Activated naive CD8-positive, alpha-beta T cell treated with anti-CD3 and anti-CD28 coated beads, Interleukin-2, amount 50 U/mL, for 16 hours (primary cell): ENCODE results near the gene PAN3.
"Not testable (repeated sequence)": the region's sequence is repeated elsewhere in the genome, so short reads cannot be mapped to it uniquely, and the experiment has no call there.

Experiments used
- DNase-seq: peaks from one replicate; pipeline ENCODE4 v3.0.0-alpha.2; 2020; ENCODE audit warnings: low read depth, low spot score

PAN3 gene, protein sequence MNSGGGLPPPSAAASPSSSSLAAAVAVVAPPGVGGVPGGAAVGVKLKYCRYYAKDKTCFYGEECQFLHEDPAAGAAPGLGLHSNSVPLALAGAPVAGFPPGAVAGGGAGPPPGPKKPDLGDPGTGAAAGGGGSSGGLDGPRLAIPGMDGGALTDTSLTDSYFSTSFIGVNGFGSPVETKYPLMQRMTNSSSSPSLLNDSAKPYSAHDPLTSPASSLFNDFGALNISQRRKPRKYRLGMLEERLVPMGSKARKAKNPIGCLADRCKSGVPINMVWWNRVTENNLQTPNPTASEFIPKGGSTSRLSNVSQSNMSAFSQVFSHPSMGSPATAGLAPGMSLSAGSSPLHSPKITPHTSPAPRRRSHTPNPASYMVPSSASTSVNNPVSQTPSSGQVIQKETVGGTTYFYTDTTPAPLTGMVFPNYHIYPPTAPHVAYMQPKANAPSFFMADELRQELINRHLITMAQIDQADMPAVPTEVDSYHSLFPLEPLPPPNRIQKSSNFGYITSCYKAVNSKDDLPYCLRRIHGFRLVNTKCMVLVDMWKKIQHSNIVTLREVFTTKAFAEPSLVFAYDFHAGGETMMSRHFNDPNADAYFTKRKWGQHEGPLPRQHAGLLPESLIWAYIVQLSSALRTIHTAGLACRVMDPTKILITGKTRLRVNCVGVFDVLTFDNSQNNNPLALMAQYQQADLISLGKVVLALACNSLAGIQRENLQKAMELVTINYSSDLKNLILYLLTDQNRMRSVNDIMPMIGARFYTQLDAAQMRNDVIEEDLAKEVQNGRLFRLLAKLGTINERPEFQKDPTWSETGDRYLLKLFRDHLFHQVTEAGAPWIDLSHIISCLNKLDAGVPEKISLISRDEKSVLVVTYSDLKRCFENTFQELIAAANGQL

DNA sequence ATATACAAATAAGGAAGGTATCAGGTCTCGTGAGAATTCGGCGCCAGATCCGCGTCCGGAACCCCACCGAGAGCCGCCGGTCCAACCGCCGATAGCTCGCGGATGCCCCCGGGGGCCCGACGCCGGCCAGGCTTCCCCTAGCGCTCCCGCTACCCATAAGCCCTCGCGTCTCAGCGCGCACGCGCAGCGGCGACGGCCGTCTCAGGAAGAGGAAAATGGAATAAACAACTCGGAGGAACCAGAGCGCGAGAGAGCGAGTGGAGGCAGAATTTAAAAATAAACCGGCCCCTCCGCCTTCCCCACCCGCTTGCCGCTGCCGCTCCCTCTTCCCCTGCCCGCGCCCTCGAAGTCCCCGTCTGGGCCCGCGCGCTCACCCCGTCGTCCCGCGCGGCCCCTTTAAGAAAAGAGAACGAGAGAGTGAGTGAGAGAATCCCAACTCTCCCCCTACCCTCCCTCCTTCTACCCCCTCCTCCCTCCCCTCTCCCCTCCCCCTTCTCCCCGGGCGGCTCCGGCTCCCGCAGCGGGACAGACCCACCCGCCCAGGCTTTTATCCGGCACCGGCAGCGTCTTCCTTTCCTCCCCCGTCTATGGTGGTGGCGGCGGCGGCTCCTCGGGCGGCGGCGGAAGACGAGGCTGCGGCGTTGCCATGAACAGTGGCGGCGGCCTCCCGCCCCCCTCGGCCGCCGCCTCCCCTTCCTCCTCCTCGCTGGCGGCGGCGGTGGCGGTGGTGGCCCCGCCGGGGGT, at the start of gene PAN3:
TSS of gene PAN3 (plus strand) at position 534 of the 744 bp plus-strand sequence. CDS start at position 647, 113 bp downstream.
- peak; percentile 72 for DNase-seq

DNA sequence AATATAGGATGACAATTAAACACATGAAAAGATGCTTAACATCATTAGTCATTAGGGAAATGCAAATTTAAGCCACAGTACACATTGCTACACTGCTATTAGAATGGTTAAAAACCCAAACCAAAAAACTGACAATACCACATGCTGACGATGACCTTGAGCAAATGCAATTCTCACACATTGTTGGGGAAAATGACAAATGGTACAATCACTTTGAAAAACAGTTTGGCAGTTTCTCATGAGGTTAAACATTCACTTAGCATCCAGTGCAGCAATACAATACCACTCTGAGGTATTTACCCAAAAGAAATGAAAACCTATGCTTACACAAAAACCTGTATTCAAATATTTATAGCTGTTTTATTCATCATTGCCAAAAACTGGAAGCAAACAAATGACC, 49.3 kb upstream of the PAN3 start:
- DNase-seq, result no peak

DNA sequence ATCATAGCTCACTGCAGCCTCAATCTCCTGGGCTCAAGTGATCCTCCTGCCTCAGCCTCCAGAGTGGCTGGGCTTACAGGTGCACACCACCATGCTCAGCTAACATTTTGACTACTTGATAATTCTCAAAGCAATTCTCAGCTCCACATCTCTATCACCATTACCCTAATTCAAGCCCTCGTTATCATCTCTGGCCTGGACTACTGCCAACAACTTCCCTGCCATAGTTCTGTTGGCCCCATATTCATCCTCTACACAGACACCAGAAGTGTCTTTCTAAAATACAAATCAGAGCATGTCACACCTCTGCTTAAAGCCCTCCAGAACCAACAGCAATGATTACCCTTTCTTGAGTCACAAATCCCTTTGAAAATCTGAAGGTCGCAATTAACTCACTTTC, 45.9 kb upstream of the PAN3 start:
- no peak for DNase-seq

DNA sequence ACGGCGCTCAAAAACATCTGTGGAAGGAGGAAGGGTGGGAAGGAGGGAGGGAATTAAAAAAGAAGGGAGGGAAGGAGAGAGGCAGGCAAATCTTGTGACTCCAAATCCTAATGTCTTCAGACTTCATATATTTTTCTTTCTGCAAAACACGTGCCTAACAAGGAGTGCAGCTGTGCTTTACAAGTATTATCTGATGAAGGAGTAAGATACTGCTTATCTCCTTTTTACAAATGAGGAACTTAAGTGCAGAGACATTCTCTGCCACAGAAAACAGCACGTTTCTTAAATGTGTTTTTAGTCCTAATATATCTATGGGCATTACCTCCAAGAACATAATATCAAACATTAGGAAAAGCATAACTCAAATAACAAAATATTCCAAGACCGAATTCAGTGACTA, 44.5 kb upstream of the PAN3 start:
- no peak for DNase-seq

- DNase-seq, result no peak
These were observed 44.0 kb upstream of the PAN3 start for GRCh38 chr13:28094306-28094705.

- no peak for DNase-seq
These were observed 40.8 kb upstream of the PAN3 start for GRCh38 chr13:28097503-28097902.

GRCh38 chr13:28099396-28100149, 38.8 kb upstream of the PAN3 start:
- DNase-seq, result no peak

GRCh38 chr13:28100150-28101121, 37.9 kb upstream of the PAN3 start, which contains the start of gene FLT3:
FLT3 (minus strand) TSS chr13:28100576; CDS start chr13:28100510, 66 bp downstream.
- DNase-seq, result no peak

GRCh38 chr13:28101886-28102285, 36.5 kb upstream of the PAN3 start:
- DNase-seq, result not testable (repeated sequence)

DNA sequence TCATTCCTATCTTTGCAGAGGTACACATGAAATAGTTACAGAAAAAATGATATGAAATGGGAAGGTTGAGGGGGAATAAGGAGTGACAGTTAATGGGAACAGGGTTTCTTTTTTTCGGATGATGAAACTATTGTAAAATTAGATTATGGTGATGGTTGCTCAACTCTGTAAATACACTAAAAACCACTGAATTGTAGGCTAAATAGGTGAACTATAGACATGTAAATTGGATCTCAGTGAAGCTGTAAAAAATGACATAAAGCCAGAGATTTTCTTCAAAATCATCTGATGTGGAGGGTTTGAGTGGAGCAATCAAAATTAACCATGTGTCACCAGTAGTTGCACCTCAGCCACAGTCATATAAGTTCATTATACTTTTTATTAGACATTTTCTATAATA, 31.4 kb upstream of the PAN3 start:
- no peak for DNase-seq

GRCh38 chr13:28110414-28110813, 27.9 kb upstream of the PAN3 start:
- no peak for DNase-seq

DNA sequence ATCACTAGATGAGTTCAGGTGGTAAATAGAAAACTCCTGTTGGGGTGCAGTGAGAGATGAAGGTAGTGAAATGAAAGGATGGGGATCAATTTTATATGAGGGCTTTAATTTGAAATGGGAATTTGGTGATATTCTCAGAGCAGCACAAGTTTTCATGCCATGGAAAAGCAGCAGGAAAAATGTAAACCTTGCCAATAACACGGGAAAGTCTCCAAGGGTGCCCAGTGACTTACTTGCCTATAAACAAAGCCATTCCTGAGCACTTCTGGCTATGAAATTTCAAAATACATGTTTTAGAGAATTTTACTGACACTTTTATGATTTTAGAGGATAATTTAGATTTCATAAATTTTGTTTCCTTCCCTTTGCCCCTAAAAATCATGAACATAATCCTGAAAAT, 21.6 kb upstream of the PAN3 start:
- no peak for DNase-seq

DNA sequence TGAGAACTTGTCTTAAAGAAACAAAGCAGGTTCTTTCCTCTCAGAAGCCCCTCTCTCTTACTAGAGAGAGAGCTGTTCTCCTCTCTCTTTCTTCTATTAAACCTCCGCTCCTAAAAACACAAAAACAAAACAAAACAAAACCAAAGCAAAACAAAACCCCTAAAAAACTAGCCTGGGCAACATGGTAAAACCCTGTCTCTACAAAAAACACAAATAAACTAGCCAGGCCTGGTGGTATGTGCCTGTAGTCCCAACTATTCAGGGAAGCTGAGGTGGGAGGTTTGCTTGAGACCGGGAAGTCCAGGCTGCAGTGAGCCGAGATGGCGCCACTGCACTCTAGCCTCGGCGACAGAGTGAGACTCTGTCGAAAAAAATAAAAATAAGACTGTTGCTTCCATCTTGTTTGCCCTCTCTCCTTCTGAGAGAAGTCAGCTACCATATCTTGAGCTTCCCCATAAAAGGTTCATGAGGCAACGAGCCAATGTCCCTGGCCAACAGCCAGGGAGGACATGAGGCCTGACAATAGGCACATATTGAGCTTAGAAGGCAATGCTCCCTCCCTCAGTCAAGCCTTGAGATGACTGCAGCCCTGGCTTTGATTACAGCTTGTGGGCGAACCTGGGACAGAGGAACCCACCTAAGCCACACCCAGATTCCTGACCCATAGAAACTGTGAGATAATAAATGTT, 20.5 kb upstream of the PAN3 start:
- DNase-seq, result no peak

- DNase-seq, result no peak
These were observed 18.0 kb upstream of the PAN3 start for GRCh38 chr13:28120317-28120716.

- DNase-seq, result no peak
These were observed 17.1 kb upstream of the PAN3 start for GRCh38 chr13:28121224-28121623.

DNA sequence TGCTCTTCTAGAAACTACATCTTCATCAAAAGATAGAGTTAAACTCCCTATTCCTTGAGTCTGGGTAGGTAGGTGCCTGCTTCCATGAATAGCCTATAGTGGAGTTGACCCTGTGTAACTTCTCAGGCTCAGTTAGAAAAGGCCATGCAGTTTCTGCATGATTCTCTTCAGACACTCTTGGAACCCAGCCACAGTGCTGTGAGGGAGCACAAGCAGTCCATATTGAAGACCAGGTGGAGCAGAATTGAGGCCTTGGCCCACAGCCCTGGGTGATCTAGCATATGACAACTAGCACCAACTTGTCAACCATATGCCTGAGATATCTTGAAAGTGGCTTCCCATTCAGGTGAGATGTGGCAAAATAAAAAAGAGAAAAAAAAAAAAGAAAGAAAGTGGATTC, 10.3 kb upstream of the PAN3 start:
- no peak for DNase-seq

DNA sequence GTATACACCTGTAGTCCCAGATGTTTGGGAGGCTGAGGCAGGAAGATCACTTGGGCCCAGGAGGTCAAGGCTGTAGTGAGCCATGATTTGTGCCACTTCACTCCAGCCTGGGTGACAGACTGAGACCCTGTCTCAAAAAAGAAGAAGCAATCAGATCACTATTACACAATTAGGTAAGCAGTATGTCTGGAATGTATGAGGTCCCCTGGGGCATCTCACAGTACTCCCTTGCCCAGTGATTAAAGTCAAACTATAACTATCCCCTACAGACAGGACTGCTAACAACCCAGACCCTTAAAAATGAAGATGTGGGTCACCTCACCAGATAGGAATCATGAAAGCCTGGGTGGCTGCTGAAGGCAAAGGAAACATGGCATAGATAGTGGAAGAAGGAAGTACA, 9.4 kb upstream of the PAN3 start:
- no peak for DNase-seq

GRCh38 chr13:28129911-28130693, 8.2 kb upstream of the PAN3 start:
- DNase-seq, result no peak

DNA sequence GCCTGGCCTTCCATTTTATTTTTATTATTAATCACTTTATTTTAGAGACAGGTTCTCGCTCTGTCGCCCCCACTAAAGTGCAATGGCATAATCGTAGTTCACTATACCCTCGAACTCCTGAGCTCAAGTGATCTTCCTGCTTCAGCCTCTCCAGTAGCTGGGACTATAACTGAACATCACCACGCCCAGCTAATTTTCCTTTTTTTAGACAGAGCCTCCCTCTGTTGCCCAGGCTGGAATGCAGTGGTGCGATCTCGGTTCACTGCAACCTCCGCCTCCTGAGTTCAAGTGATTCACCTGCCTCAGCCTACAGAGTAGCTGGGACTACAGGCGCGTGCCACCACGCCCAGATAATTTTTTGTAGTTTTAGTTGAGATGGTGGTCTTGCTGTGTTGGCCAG, 6.7 kb upstream of the PAN3 start:
- DNase-seq, result no peak
